GM18526 (cell line): ENCODE measurements around the gene GTF2H4.

ENCODE experiments used
- POLR2A ChIP-seq: IDR thresholded peaks from 3 replicates; pipeline ENCODE4 v1.6.1; 2011; ENCODE audit not compliant: insufficient read length; ENCODE audit errors: extremely low read depth

The GTF2H4 gene

DNA sequence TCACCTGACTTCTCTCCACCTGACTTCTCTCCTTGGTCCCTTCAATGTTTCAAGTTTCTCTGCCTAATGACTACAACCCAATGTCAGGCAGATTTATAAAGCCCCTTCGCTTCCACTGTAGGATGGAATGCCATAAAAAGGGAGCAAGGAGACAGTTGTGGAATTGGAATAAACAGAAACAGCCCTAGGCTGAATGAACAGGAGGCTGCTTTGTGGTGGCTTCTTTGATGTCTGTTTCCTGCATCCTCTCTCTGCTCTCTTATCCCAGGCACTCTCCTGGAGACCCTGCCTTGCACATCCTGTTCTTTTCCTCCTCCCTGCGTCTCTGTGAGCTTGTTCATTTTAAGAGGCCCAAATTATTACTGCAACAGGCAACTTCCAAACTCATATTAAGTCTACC lies 49.7 kb downstream of the GTF2H4 start:
- TF ChIP-seq POLR2A: no peak

DNA sequence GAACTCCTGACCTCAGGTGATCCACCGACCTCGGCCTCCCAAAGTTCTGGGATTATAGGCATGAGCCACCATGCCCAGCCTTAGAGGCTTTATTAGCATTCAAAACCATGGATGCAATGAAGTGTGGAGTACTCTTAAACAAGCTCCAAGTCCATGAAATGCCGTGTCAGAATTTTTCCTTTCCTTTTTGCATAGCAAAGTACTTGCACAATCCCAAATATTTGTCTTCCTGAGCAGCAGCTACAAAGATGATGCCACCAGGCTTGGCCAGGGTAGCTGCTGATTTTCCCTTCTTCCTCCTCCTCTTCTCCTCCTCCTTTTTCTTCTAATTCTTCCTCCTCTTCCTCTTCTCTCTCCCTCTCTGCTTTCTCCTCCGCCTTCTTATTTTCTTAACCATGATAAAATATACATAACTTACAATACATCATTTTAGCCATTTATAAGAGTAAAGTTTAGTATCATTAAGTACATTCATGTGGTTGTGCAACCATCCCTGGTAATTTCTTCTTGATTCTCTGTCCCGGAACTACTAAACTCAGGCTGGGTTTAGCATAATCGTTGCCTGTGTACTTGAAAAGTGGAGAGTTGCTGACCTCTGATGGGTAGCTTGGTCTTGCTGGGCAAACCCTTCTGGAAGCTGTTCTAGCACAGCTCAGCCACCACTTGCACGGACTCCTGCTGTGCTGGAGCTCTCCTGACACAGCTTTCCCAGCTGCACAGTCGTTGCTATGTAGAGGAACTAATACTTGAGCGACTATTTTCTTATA lies 53.1 kb downstream of the GTF2H4 start:
- no peak for TF ChIP-seq POLR2A

DNA sequence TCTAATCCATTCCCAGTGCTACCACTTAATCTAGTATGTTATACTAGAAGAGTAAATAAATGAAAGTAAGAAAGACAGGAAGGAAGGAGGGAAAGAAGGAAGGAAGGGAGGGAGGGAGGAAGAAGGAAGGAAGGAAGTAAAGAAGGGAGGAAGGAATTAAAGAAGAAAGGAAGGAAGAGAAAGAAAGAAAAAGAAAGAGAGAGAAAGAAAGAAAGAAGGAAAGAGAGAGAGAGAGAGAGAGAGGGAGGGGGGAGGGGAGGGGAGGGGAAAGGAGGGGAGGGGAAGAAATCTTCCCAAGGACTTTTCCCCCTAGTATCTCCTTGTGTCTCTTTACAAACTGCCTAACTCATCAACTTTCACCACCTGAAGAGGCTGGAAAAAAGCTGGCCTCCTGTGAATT lies 54.7 kb downstream of the GTF2H4 start:
- no peak for TF ChIP-seq POLR2A

DNA sequence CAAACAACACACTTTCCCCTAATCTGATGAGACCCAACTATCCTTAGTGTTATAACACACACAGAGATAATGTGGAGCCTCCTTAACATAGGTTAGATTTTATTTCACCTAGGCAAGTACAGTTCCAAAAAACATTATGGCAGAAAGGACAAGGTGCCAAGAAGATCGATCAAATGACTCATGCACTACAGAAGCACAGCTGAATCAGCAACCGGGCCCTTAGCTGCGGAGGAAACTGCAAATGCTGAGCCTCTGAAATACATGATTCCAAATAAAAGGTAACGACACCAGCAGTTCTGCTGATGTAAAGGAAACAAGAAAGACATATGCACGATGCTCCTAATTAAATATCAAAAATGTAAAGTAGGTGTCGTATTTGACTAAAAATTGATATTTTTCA lies 55.6 kb downstream of the GTF2H4 start:
- TF ChIP-seq POLR2A: no peak
